HAP-1 (cell line): ENCODE measurements around the gene WDR64.
"Not testable (repeated sequence)": the region's sequence is repeated elsewhere in the genome, so short reads cannot be mapped to it uniquely, and the experiment has no call there.

Source experiments
- DNase-seq, 2 experiments: peaks; one replicate each; pipeline ENCODE4 v3.0.0-alpha.2; 2016 to 2020; ENCODE audit warnings: low spot score in 2 of 2
- H3K27me3 ChIP-seq: fragments of 250-450 bp; sonication (Bioruptor Pico); 2 replicates; pipeline ENCODE4 v1.5.1; 2020; ENCODE audit warnings: low read depth, mild to moderate bottlenecking, moderate library complexity
- H3K36me3 ChIP-seq: fragments of 250-450 bp; sonication (Bioruptor Pico); replicated peaks from 2 replicates; pipeline ENCODE4 v1.5.1; 2020; ENCODE audit warnings: mild to moderate bottlenecking
- H3K4me1 ChIP-seq: fragments of 250-450 bp; sonication (Bioruptor Pico); 2 replicates; pipeline ENCODE4 v1.5.1; 2020; ENCODE audit warnings: mild to moderate bottlenecking
- H3K4me3 ChIP-seq: fragments of 250-450 bp; sonication (Bioruptor Pico); 2 replicates; pipeline ENCODE4 v1.5.1; 2020; ENCODE audit warnings: mild to moderate bottlenecking, moderate library complexity
- H3K9me3 ChIP-seq: fragments of 250-450 bp; sonication (Bioruptor Pico); 2 replicates; pipeline ENCODE4 v1.5.1; 2020; ENCODE audit warnings: mild to moderate bottlenecking, moderate library complexity
- in situ Hi-C: fragments of 300-500 bp; cut with MboI; formaldehyde crosslinking; loops from 3 replicates; pipeline ENCODE4 v1.14.3; 2020; ENCODE audit warnings: low sequenced_read_pairs, inconsistent platforms, mixed read lengths

Gene WDR64

DNA sequence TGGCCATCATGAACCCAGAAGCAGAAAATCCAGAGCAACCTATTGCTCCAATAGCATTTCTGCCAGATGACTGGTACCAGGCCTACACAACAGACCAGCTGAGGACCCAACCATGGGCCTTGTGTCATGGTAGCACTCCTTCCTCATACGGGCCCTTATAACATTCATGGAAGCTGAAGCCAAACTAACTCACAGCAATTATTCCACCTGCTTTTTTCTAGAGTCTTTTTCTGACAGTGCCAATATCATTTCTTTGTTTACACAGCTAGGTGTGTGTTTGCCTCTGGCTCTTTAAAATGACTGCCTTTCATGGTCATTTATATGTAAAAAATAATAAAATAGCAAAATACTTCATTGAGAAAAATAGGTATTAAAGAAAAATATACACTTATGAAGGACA is 3.9 kb upstream of the WDR64 start:
- Histone ChIP-seq H3K9me3 (no peaks in the 10 kb centered on the region), H3K4me3 (no peak overlapping the region), H3K36me3 (no peaks in the 10 kb centered on the region), H3K27me3 (no peaks in the 10 kb centered on the region), H3K4me1 (no peaks in the 10 kb centered on the region)
- DNase-seq, result no peak
- in situ Hi-C loops, result no loop called here

DNA sequence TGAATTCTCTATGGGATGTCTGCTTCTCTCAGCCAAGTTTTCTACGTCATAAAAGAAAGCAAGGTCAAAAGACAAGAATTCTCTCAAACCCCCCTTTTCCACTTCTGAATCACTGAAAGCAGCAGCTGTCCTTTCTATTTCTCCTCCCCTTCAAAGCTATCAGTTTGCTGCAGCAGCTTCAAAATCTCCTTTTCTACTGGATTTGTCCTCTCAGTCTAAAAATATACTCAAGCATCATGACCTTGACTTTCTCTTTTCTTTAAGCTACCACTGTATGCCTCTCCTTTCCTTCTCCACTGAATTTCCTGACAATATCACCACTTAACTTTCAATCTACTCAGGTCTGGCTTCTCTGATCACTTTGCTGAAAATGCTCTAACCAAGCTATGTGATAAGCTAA is 1.9 kb downstream of the WDR64 start:
- Histone ChIP-seq H3K27me3 (0 out of 2 replicates have a peak, but pooled peaks cover 2% of the 10 kb centered on the region), H3K4me3 (no peak overlapping the region), H3K4me1 (no peaks in the 10 kb centered on the region), H3K9me3 (no peaks in the 10 kb centered on the region), H3K36me3 (no peaks in the 10 kb centered on the region)
- in situ Hi-C loops, result no loop called here
- DNase-seq, result no peak

DNA sequence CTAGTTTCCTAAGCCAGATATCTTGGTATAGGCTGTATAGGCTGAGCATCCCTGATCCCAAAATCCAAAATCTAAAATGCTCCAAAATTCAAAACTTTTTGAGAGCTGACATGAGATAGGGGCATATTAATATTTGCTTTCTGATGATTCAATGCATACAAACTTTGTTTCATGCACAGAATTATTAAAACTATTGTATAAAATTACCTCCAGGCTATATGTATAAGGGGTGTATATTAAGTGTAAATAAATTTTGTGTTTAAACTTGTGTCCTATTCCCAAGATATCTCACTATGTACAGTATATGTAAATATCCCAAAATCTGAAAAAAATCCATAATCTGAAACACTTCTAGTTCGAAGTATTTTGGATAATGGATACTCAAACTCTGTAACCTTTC is 2.6 kb downstream of the WDR64 start:
- no peak for DNase-seq
- no peaks in the 10 kb centered on the region for H3K36me3 ChIP-seq
- 0 out of 2 replicates have a peak, but pooled peaks cover 2% of the 10 kb centered on the region for H3K27me3 ChIP-seq
- no peaks in the 10 kb centered on the region for H3K4me1 ChIP-seq
- in situ Hi-C loops, result no loop called here
- no peaks in the 10 kb centered on the region for H3K9me3 ChIP-seq
- no peak overlapping the region for H3K4me3 ChIP-seq

- Histone ChIP-seq H3K4me1 (no peaks in the 10 kb centered on the region), H3K36me3 (no peaks in the 10 kb centered on the region), H3K9me3 (no peaks in the 10 kb centered on the region), H3K27me3 (0 out of 2 replicates have a peak, but pooled peaks cover 2% of the 10 kb centered on the region), H3K4me3 (no peak overlapping the region)
- DNase-seq, result no peak
- in situ Hi-C loops, result no loop called here
Measured at GRCh38 chr1:241658081-241658793, 6.2 kb downstream of the WDR64 start.

- in situ Hi-C loops, DNase-seq, H3K9me3 ChIP-seq, H3K4me3 ChIP-seq, H3K36me3 ChIP-seq, H3K4me1 ChIP-seq, H3K27me3 ChIP-seq: not testable (repeated sequence)
Measured at GRCh38 chr1:241659016-241659415, 6.9 kb downstream of the WDR64 start.

DNA sequence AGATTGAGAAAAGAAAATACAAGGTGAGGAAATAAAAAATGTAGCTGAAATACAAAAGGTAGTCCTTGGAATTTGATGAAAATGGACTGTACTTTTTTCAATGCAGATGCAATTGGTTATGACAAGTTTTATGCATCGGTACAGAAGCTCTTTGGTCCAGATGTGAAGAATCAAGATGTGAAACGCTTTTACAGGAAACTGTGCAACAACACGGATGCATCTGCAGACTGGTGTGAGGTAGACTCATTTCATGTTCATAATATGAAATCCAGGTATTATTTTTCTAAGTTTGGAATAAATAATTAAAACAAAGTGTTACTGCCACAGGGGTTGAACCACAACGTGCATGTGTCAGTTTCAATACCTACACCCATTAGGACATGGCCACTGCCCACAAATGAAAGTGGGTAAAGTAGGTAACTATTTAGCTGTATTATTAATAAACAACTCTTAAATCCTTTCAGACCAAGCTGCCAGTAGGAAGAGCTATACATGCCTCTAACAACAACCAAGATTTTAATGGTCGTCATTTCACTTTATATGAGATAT is 8.4 kb downstream of the WDR64 start:
- in situ Hi-C loops, result no loop called here
- Histone ChIP-seq H3K4me3 (no peak overlapping the region), H3K27me3 (no peaks in the 10 kb centered on the region), H3K36me3 (no peaks in the 10 kb centered on the region), H3K9me3 (no peaks in the 10 kb centered on the region), H3K4me1 (peaks cover 14% of the 10 kb centered on the region)
- DNase-seq, result no peak

- DNase-seq, result no peak
- peaks cover 14% of the 10 kb centered on the region for H3K4me1 ChIP-seq
- no peaks in the 10 kb centered on the region for H3K36me3 ChIP-seq
- no peaks in the 10 kb centered on the region for H3K9me3 ChIP-seq
- H3K27me3 ChIP-seq, result no peaks in the 10 kb centered on the region
- in situ Hi-C loops, result no loop called here
- H3K4me3 ChIP-seq, result no peak overlapping the region
Measured at GRCh38 chr1:241666419-241666818, 14.3 kb downstream of the WDR64 start.

- DNase-seq, result no peak
- Histone ChIP-seq H3K9me3 (no peaks in the 10 kb centered on the region), H3K4me1 (peaks cover 11% of the 10 kb centered on the region), H3K4me3 (no peak overlapping the region), H3K36me3 (no peaks in the 10 kb centered on the region), H3K27me3 (0 out of 2 replicates have a peak, but pooled peaks cover 3% of the 10 kb centered on the region)
- in situ Hi-C loops, result no loop called here
Measured at GRCh38 chr1:241672301-241672700, 20.2 kb downstream of the WDR64 start.

DNA sequence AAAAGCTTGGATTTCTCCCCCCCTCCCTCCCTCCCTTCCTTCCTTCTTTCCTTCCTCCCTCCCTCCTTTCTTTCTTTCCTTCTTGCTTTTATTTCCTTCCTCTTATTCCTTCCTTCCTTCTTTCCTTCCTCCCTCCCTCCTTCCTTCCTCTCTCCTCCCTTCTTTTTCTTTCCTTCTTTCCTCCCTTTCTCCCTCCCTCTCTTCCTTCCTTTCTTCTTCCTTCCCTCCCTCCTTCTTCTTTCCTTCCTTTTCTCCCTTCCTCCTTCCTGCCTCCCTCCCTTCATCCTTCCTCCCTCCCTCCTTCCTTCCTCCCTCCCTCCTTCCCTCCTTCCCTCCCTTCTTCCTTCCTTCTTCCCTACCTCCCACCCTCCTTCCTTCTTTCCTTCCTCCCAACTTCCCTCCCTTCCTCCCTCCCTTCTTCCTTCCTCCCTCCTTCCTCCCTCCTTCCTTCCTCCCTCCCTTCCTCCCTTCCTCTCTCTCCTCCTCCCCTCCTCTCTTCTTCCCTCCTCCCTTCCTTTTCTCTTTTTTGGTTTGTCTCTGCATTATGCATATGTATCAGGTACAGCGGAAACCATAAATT is 22.8 kb downstream of the WDR64 start:
- in situ Hi-C loops, result no loop called here
- no peak for DNase-seq
- H3K27me3 ChIP-seq, result 0 out of 2 replicates have a peak, but pooled peaks cover 3% of the 10 kb centered on the region

GRCh38 chr1:241675983-241676382 is 23.9 kb downstream of the WDR64 start:
- no peaks in the 10 kb centered on the region for H3K9me3 ChIP-seq
- H3K36me3 ChIP-seq, result no peaks in the 10 kb centered on the region
- no peak for DNase-seq
- peaks cover 11% of the 10 kb centered on the region for H3K4me1 ChIP-seq
- H3K27me3 ChIP-seq, result 0 out of 2 replicates have a peak, but pooled peaks cover 3% of the 10 kb centered on the region
- in situ Hi-C loops, result no loop called here
- H3K4me3 ChIP-seq, result no peak overlapping the region

More for the DNA sequence above, 22.8 kb downstream of the WDR64 start:
- Histone ChIP-seq H3K9me3 (no peaks in the 10 kb centered on the region), H3K4me1 (peaks cover 11% of the 10 kb centered on the region), H3K4me3 (no peak overlapping the region), H3K36me3 (no peaks in the 10 kb centered on the region)

- no peak overlapping the region for H3K4me3 ChIP-seq
- H3K4me1 ChIP-seq, result peaks cover 11% of the 10 kb centered on the region
- H3K36me3 ChIP-seq, result no peaks in the 10 kb centered on the region
- no peak for DNase-seq
- 0 out of 2 replicates have a peak, but pooled peaks cover 3% of the 10 kb centered on the region for H3K27me3 ChIP-seq
- in situ Hi-C loops, result no loop called here
- no peaks in the 10 kb centered on the region for H3K9me3 ChIP-seq
Measured at GRCh38 chr1:241677201-241677600, 25.1 kb downstream of the WDR64 start.

DNA sequence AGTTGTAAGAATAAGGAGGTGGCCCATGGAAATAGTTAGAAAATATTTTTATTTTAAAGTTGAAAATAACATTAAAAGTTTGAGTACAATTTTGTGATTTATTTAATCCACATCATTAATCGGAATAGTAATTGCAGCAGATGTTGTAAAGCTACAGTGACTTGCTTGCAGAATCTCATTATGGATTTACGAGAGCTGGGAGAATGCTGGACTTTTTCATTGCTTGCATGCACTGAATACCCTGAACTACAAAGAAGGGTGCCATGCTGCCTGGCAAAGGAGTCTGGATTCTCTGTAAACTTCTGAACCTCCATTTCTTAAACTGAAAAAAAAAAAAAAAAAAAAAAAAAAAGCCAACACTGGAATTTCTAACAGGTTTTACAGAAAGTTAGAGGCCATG is 26.5 kb downstream of the WDR64 start:
- no peak for DNase-seq
- H3K4me3 ChIP-seq, result no peak overlapping the region
- in situ Hi-C loops, result no loop called here
- H3K36me3 ChIP-seq, result no peaks in the 10 kb centered on the region
- H3K27me3 ChIP-seq, result 0 out of 2 replicates have a peak, but pooled peaks cover under 1% of the 10 kb centered on the region
- no peaks in the 10 kb centered on the region for H3K9me3 ChIP-seq
- peaks cover 7% of the 10 kb centered on the region for H3K4me1 ChIP-seq

GRCh38 chr1:241679404-241679803 is 27.3 kb downstream of the WDR64 start:
- Histone ChIP-seq H3K27me3 (no peaks in the 10 kb centered on the region), H3K4me3 (no peak overlapping the region), H3K9me3 (no peaks in the 10 kb centered on the region), H3K4me1 (peaks cover 2% of the 10 kb centered on the region; the same call in 1 of the 2 replicates), H3K36me3 (no peaks in the 10 kb centered on the region)
- in situ Hi-C loops, result no loop called here
- no peak for DNase-seq

- H3K4me1 ChIP-seq, result peaks cover 2% of the 10 kb centered on the region; the same call in 1 of the 2 replicates
- no peaks in the 10 kb centered on the region for H3K27me3 ChIP-seq
- no peaks in the 10 kb centered on the region for H3K9me3 ChIP-seq
- no peak overlapping the region for H3K4me3 ChIP-seq
- no peak for DNase-seq
- in situ Hi-C loops, result no loop called here
- H3K36me3 ChIP-seq, result no peaks in the 10 kb centered on the region
Measured at GRCh38 chr1:241679961-241680360, 27.9 kb downstream of the WDR64 start.
